Loucy (cell line): ENCODE measurements around the gene LIPC.
A peak's percentile ranks its signal among the peaks of the same experiment; 100 is the strongest.

Experiments
- H2AFZ ChIP-seq: fragments of 200-600 bp; sonication (generic); 2 replicates; pipeline ENCODE4 v1.6.0; 2016; ENCODE audit warnings: antibody characterized with exemption, mild to moderate bottlenecking, low read length, moderate library complexity
- H3F3A ChIP-seq: fragments of 200-600 bp; 2 replicates; pipeline ENCODE4 v1.6.0; 2016; ENCODE audit warnings: antibody characterized with exemption, low read depth, mild to moderate bottlenecking
- H3K27me3 ChIP-seq: fragments of 200-600 bp; sonication (generic); 2 replicates; pipeline ENCODE4 v1.6.1; 2014; ENCODE audit warnings: low read length, mild to moderate bottlenecking; ENCODE audit not compliant: insufficient read depth, poor library complexity, severe bottlenecking
- H3K36me3 ChIP-seq: fragments of 200-600 bp; sonication (generic); 2 replicates; pipeline ENCODE4 v1.6.1; 2016; ENCODE audit warnings: low read length; ENCODE audit not compliant: insufficient read depth
- H3K4me1 ChIP-seq: fragments of 200-600 bp; sonication (generic); 2 replicates; pipeline ENCODE4 v1.5.1; 2014; ENCODE audit warnings: low read length, mild to moderate bottlenecking; ENCODE audit not compliant: insufficient read depth, poor library complexity, severe bottlenecking
- H3K4me2 ChIP-seq: fragments of 200-600 bp; sonication (generic); 2 replicates; pipeline ENCODE4 v1.6.0; 2014; ENCODE audit warnings: antibody characterized with exemption, low read length, low read depth, mild to moderate bottlenecking; ENCODE audit not compliant: poor library complexity, severe bottlenecking
- H3K4me3 ChIP-seq: fragments of 200-600 bp; sonication (generic); 2 replicates; pipeline ENCODE4 v1.5.1; 2014; ENCODE audit warnings: low read length, mild to moderate bottlenecking, mixed read lengths; ENCODE audit not compliant: poor library complexity, severe bottlenecking
- H3K79me2 ChIP-seq: fragments of 200-600 bp; sonication (generic); 2 replicates; pipeline ENCODE4 v1.6.1; 2014; ENCODE audit warnings: low read length; ENCODE audit not compliant: insufficient read depth
- H3K9ac ChIP-seq: fragments of 200-600 bp; sonication (generic); 2 replicates; pipeline ENCODE4 v1.6.0; 2014; ENCODE audit warnings: mild to moderate bottlenecking, low read depth, low read length, moderate library complexity; ENCODE audit not compliant: poor library complexity, severe bottlenecking
- H3K9me2 ChIP-seq: fragments of 200-600 bp; sonication (generic); replicated peaks from 2 replicates; pipeline ENCODE4 v1.6.1; 2016; ENCODE audit warnings: low read depth, low read length, mixed read lengths
- H3K9me3 ChIP-seq: fragments of 200-600 bp; sonication (generic); 2 replicates; pipeline ENCODE4 v1.6.1; 2014; ENCODE audit warnings: mild to moderate bottlenecking, antibody characterized with exemption, low read length, low read depth; ENCODE audit not compliant: insufficient read depth
- H4K20me1 ChIP-seq: fragments of 200-600 bp; sonication (generic); 2 replicates; pipeline ENCODE4 v1.6.0; 2014; ENCODE audit warnings: antibody characterized with exemption, low read length, mild to moderate bottlenecking; ENCODE audit not compliant: insufficient read depth, poor library complexity, severe bottlenecking
- CTCF ChIP-seq: fragments of 200-600 bp; sonication (generic); conservative IDR thresholded peaks from 2 replicates; pipeline ENCODE4 v1.5.1; 2014; ENCODE audit warnings: mild to moderate bottlenecking, antibody characterized with exemption, low read length
- EZH2phosphoT487 ChIP-seq: fragments of 200-600 bp; IDR thresholded peaks from 2 replicates; pipeline ENCODE4 v1.6.1; 2018; ENCODE audit warnings: antibody characterized with exemption, mild to moderate bottlenecking, moderate library complexity, borderline replicate concordance

The LIPC gene

GRCh38 chr15:58472821-58473581 lies 41.2 kb downstream of the LIPC start:
- H3K27me3 ChIP-seq: no peaks in the 10 kb centered on the region
- no peaks in the 10 kb centered on the region for H3K9me2 ChIP-seq
- peak overlapping the region; percentile 82 for H3K4me2 ChIP-seq
- H3K4me3 ChIP-seq: peak overlapping the region; percentile 68
- peaks cover 48% of the 10 kb centered on the region for H3K79me2 ChIP-seq
- H2AFZ ChIP-seq: no peak overlapping the region
- no peaks in the 10 kb centered on the region for H3K9me3 ChIP-seq
- H3F3A ChIP-seq: peaks cover 23% of the 10 kb centered on the region
- H3K4me1 ChIP-seq: peaks cover 81% of the 10 kb centered on the region
- no peaks in the 10 kb centered on the region for H4K20me1 ChIP-seq
- H3K36me3 ChIP-seq: no peaks in the 10 kb centered on the region
- TF ChIP-seq CTCF (no peak), EZH2phosphoT487 (no peak)
- H3K9ac ChIP-seq: peak overlapping the region; percentile 87

DNA sequence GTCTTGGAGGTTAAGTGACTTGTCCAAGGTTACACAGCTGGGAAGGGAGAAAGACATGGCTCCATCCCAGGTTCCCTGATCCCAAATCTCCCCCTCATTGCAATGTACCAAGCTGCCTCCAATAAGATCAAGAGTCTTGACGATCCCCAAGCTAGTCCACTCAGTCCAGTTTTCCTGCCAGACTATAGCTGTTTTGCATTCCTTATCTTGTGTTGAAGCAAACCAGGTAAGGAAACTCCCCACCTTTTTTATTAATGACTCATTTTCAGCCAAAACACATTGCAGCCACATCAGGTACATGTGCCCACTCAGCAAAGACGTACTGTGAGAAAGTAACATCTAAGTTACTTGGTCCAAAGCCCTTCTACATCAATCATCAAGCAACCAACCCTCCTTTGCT lies 41.9 kb downstream of the LIPC start:
- TF ChIP-seq CTCF (no peak), EZH2phosphoT487 (no peak)
- no peaks in the 10 kb centered on the region for H4K20me1 ChIP-seq
- peak overlapping the region; percentile 68 for H3K4me3 ChIP-seq
- H3K27me3 ChIP-seq: no peaks in the 10 kb centered on the region
- H3K36me3 ChIP-seq: no peaks in the 10 kb centered on the region
- H2AFZ ChIP-seq: no peak overlapping the region
- H3K9ac ChIP-seq: peak overlapping the region; percentile 87
- H3K4me2 ChIP-seq: peak overlapping the region; percentile 82
- H3K9me3 ChIP-seq: no peaks in the 10 kb centered on the region
- H3F3A ChIP-seq: peaks cover 24% of the 10 kb centered on the region
- peaks cover 87% of the 10 kb centered on the region for H3K4me1 ChIP-seq
- H3K79me2 ChIP-seq: peaks cover 48% of the 10 kb centered on the region
- H3K9me2 ChIP-seq: no peaks in the 10 kb centered on the region

- Histone ChIP-seq H3K79me2 (peaks cover 48% of the 10 kb centered on the region), H3K9ac (peak overlapping the region; percentile 87), H3K4me2 (peak overlapping the region; percentile 82), H3K4me1 (peaks cover 91% of the 10 kb centered on the region), H3K36me3 (no peaks in the 10 kb centered on the region), H3K9me3 (no peaks in the 10 kb centered on the region), H3K4me3 (peak overlapping the region; percentile 68), H3F3A (peaks cover 24% of the 10 kb centered on the region), H3K27me3 (no peaks in the 10 kb centered on the region), H3K9me2 (no peaks in the 10 kb centered on the region), H4K20me1 (no peaks in the 10 kb centered on the region), H2AFZ (no peak overlapping the region)
- TF ChIP-seq EZH2phosphoT487 (no peak), CTCF (no peak)
Observed at GRCh38 chr15:58474741-58475323, 43.0 kb downstream of the LIPC start.
